GM06990 (cell line): ENCODE data around the gene CPM.
A peak's percentile ranks its signal among the peaks of the same experiment; 100 is the strongest.
"Not testable (repeated sequence)": the region's sequence is repeated elsewhere in the genome, so short reads cannot be mapped to it uniquely, and the experiment has no call there.

Experiments
- DNase-seq: peaks from one replicate; pipeline ENCODE4 v3.0.0-alpha.2; 2011; ENCODE audit not compliant: insufficient read length; ENCODE audit errors: extremely low read depth
- H3K27me3 ChIP-seq: replicated peaks from 2 replicates; pipeline ENCODE4 v1.6.0; 2011; ENCODE audit warnings: low read length; ENCODE audit not compliant: control insufficient read depth, insufficient read depth
- H3K36me3 ChIP-seq: 2 replicates; pipeline ENCODE4 v1.5.1; 2011; ENCODE audit warnings: low read length; ENCODE audit not compliant: control insufficient read depth, insufficient read depth
- H3K4me3 ChIP-seq: replicated peaks from 2 replicates; pipeline ENCODE4 v1.5.1; 2011; ENCODE audit warnings: low read depth, mild to moderate bottlenecking, control low read depth, low read length
- CTCF ChIP-seq: IDR thresholded peaks from 2 replicates; pipeline ENCODE4 v1.5.1; 2011; ENCODE audit warnings: low read length, control low read depth, mild to moderate bottlenecking, inconsistent platforms; ENCODE audit not compliant: insufficient read depth, poor library complexity, severe bottlenecking

CPM gene

GRCh38 chr12:68863886-68864454 is 69.0 kb downstream of the CPM start:
- not testable (repeated sequence) for H3K36me3 ChIP-seq, H3K27me3 ChIP-seq, DNase-seq, H3K4me3 ChIP-seq
- peak; percentile 39 for TF ChIP-seq CTCF

GRCh38 chr12:68863109-68863770 is 69.7 kb downstream of the CPM start:
- no peaks in the 10 kb centered on the region; the same call in 1 of the 2 replicates for H3K27me3 ChIP-seq
- no peak overlapping the region for H3K4me3 ChIP-seq
- TF ChIP-seq CTCF: no peak
- DNase-seq: no peak
- no peaks in the 10 kb centered on the region for H3K36me3 ChIP-seq

- no peak for TF ChIP-seq CTCF
Observed at GRCh38 chr12:68861890-68862289, 71.1 kb downstream of the CPM start.

GRCh38 chr12:68856510-68856909 is 76.5 kb downstream of the CPM start:
- no peak for DNase-seq
- H3K27me3 ChIP-seq: 0 out of 2 replicates have a peak, but pooled peaks cover 2% of the 10 kb centered on the region

More at GRCh38 chr12:68861890-68862289, 71.1 kb downstream of the CPM start:
- Histone ChIP-seq H3K27me3 (no peaks in the 10 kb centered on the region), H3K4me3 (no peak overlapping the region), H3K36me3 (no peaks in the 10 kb centered on the region)
- DNase-seq: no peak

GRCh38 chr12:68855771-68856170 is 77.2 kb downstream of the CPM start:
- H3K27me3 ChIP-seq: 0 out of 2 replicates have a peak, but pooled peaks cover 2% of the 10 kb centered on the region
- H3K4me3 ChIP-seq: no peak overlapping the region
- no peak for DNase-seq
- TF ChIP-seq CTCF: no peak
- H3K36me3 ChIP-seq: no peaks in the 10 kb centered on the region

More at GRCh38 chr12:68856510-68856909, 76.5 kb downstream of the CPM start:
- no peak for TF ChIP-seq CTCF
- no peak overlapping the region for H3K4me3 ChIP-seq
- no peaks in the 10 kb centered on the region for H3K36me3 ChIP-seq
